Stimulated activated CD4-positive, alpha-beta T cell treated with anti-CD3 and anti-CD28 coated beads, Interleukin-12 subunit alpha, Interleukin-12 subunit beta, amount 100 ng/mL, for 24 hours (primary cell): Measurements from ENCODE around the gene SOCS3.

Source experiments
- DNase-seq, 2 experiments: peaks; one replicate each; pipeline ENCODE4 v3.0.0-alpha.2; 2020; ENCODE audit warnings: low read depth in 2 of 2

Gene SOCS3

GRCh38 chr17:78367193-78367592 is 7.3 kb upstream of the SOCS3 start:
- DNase-seq: no peak

DNA sequence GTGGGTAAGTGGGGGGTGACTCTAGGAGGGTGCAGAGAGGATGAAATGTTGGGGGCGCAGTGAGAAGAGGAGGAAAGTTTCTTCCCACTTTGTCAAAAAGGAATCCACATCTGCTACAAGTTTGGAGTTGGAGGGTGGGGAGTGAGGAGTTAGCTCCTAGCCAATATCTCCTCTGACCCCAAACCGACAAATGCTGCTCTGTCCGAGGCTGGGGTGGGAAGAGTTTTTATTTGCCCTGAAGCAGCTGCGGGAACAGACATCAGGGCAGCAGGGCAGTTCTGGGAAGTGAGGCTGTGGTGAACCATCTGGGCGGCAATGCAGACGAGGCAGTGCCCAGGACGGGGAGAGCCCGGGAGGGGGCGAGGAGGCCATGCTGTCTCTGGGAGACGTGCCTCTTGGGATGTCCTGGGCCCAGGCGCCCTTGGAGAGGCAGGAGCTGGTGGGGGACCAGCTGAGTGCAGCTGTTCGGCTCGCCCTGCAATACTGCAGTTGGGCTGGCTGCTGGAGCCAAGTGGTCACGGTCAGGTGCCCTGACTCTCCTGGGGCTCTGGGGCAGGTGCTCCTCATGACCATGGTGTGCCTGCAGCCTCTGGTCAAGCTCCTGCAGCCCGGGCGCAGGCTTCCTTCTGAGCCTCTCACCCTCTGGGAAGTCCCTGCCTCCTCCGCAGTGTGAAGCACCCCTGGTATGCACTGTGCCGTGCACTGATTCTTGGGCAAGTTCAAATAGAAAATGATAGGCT is 6.4 kb upstream of the SOCS3 start:
- no peak for DNase-seq

- no peak for DNase-seq
These were observed 5.8 kb upstream of the SOCS3 start for GRCh38 chr17:78365561-78366108.

DNA sequence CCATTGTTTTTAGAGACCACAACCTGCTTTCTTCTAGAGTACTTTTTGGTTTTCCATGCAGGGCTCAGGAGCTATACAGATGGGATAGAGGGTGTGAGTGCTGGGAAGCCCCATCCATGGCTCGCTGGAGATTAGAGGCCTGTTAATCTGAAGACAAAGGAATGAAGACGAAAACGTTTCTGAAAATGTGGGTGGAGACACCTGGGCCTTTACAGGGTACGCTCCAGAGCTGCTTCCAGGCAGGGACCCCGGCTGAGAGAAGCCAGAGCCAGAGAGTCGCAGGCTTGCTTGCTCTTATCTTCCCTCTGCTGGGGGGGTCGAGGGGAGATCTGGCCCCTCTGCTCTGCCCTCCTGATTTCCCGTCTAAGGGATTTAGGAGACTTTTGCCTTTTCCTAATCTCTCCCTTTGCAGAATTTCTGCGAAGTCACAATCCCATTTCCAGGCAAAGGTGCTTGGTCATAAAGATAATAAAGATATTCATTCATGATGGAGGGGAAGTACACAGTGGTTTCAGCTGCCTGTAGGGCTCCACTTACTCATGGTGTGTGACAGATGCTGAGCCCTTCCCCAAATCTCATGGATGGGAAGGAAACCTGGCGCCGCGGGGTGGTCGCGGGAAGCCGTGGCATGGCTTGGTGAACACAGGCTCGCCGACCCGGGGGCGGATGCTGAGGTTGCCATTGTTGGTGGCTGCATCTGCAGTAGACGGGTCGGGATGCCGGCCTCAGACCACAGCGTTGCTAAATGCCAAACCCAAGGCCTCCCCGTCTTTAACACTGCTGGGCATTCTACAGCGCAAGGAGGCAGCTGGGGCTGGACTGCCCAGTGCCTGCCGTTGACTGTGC is 4.8 kb upstream of the SOCS3 start:
- no peak for DNase-seq

GRCh38 chr17:78362671-78363070 is 2.8 kb upstream of the SOCS3 start:
- DNase-seq: no peak

GRCh38 chr17:78362232-78362631 is 2.4 kb upstream of the SOCS3 start:
- no peak for DNase-seq

DNA sequence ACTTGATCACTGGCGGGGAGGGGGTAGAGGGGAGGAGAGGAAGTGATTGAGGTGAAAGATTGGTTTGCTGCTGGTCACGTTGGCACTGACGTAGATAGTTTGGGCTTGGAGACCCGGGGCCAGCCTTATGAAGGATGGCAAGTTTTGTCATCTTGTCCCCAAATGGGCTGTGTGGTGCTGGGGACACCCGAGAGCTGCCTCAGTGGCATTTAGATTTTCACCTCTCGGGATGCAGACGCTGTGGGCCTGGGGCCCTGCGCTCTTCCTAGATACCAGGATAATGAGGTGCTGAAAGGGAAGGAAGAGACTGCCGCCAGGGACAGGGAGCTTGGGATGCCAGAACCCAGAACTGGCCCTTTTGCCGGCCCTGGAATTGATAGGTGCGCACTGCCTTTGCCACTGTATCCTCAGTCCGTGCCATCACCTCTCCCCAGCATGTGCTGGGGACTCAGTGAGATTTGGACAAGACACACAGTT is 1.4 kb upstream of the SOCS3 start:
- DNase-seq: no peak

- DNase-seq: peak; percentile 80 to 95
These were observed 721 bp upstream of the SOCS3 start for GRCh38 chr17:78360371-78361224.

- no peak for DNase-seq
These were observed 418 bp downstream of the SOCS3 start for GRCh38 chr17:78359321-78359996.

DNA sequence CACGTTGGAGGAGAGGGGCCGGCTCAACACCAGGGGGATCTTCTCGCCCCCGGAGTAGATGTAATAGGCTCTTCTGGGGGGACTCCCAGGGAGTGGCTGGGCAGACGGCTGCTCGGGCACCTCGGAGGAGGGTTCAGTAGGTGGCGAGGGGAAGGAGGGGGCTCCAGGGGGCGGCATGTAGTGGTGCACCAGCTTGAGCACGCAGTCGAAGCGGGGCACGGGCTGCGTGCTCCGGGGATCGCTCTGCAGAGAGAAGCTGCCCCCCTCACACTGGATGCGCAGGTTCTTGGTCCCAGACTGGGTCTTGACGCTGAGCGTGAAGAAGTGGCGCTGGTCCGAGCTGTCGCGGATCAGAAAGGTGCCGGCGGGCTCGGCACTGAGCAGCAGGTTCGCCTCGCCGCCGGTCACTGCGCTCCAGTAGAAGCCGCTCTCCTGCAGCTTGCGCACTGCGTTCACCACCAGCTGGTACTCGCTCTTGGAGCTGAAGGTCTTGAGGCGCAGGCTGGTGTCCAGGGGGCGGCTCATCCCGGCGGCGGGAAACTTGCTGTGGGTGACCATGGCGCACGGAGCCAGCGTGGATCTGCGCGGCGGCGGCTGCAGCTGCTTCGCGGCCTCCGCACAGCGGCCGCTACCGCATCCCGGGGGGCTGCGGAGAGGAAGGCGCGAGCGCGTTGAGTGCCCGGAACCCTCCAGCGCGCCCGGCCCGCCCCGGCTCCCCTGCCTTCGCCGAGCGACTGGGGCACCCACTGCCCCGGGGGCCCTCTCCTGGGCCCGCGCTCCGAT is 1.1 kb downstream of the SOCS3 start:
- DNase-seq: no peak

GRCh38 chr17:78357672-78358537 is 2.0 kb downstream of the SOCS3 start:
- no peak for DNase-seq

DNA sequence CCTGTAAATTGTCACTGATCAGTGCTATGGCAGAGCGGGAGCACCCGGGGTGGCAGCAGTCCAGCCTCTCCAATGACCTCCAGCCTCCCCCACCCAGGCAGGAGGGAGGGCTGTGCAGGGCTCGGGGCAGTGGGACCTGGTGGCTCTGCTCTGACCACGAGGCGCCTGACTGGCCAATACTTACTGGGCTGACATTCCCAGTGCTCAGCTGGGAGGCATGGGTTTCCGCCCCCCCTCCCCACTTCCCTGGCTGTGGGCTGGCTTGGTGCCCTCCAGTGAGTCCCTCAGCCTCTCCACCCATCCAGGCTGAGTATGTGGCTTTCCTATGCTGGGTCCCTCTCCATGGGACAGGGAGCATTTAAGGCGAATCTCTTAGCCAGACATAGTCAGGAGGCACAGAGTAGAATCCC is 2.7 kb downstream of the SOCS3 start:
- DNase-seq: no peak

- DNase-seq: peak; percentile 80 to 87
These were observed 3.7 kb downstream of the SOCS3 start for GRCh38 chr17:78356101-78356713.

GRCh38 chr17:78355701-78356100 is 4.2 kb downstream of the SOCS3 start:
- no peak for DNase-seq

DNA sequence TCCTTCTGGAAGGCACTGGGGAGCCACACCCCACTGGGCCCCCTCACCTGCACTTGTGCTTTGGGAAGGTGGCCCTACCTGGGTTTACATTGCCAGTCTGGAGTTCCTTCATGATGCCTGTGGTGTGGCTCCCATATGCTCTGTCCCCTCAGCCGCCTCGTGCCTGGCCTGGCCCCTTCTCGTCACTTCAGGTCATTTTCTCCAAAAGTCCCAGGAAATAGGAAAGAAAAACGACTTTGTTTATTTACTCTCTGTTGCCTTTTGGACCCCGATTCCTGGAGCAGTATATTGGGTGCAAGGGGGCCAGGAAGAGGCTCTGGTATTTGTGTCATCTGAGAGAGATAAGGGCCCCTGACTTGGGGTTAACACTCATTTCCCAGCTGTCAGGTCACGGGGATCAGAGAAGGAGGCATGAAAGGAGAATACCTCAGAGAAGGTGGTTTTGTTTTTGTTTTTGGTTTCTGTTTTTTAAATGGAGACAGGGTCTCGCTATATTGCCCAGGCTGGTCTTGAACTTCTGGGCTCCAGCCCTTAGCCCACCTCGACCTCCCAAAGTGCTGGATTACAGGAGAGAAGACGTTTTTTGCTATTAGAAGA is 4.7 kb downstream of the SOCS3 start:
- DNase-seq: no peak

DNA sequence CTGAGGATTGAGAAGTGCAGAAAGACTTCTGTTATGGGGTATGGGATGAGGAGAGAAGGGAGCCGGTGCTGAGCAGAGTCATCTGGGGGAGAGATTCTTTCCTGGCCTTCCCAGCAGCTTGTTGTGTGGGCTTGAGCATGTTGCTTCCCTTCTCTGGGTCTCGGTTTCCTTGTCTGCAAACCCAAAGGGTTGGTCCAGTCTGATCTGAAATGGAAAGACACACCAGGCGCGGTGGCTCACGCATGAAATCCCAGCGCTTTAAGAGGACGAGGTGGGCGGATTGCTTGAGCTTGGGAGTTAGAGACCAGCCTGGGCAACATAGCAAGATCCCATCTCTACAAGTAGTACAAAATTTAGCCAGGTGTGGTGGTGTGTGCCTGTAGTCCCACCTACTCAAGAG is 6.0 kb downstream of the SOCS3 start:
- DNase-seq: no peak

- no peak for DNase-seq
These were observed 8.3 kb downstream of the SOCS3 start for GRCh38 chr17:78351449-78352006.
